IPS-20b (cell line): ENCODE measurements around the gene DAPK1.

Experiments used
- H3K27ac ChIP-seq: one replicate; pipeline ENCODE4 v1.5.1; 2013; ENCODE audit warnings: low read length
- H3K27me3 ChIP-seq: 2 replicates; pipeline ENCODE4 v1.6.1; 2013; ENCODE audit warnings: mild to moderate bottlenecking, low read length, inconsistent platforms; ENCODE audit not compliant: insufficient read depth
- H3K36me3 ChIP-seq: 2 replicates; pipeline ENCODE4 v1.6.1; 2013; ENCODE audit warnings: low read depth, mild to moderate bottlenecking, inconsistent platforms, low read length, moderate library complexity; ENCODE audit not compliant: insufficient read depth
- H3K4me1 ChIP-seq: 2 replicates; pipeline ENCODE4 v1.6.1; 2013; ENCODE audit warnings: mild to moderate bottlenecking, control low read depth, inconsistent platforms, low read length, moderate library complexity; ENCODE audit not compliant: insufficient read depth
- H3K4me3 ChIP-seq: 2 replicates; pipeline ENCODE4 v1.5.1; 2013; ENCODE audit warnings: mild to moderate bottlenecking, low read length, inconsistent platforms
- H3K9ac ChIP-seq: 2 replicates; pipeline ENCODE4 v1.6.1; 2013; ENCODE audit warnings: low read depth, mild to moderate bottlenecking, inconsistent platforms, low read length, moderate library complexity
- H3K9me3 ChIP-seq: 2 replicates; pipeline ENCODE4 v1.6.1; 2013; ENCODE audit warnings: mild to moderate bottlenecking, low read depth, low read length, inconsistent platforms; ENCODE audit not compliant: insufficient read depth

The DAPK1 gene

GRCh38 chr9:87549791-87550190 lies 52.1 kb downstream of the DAPK1 start:
- no peak overlapping the region for H3K27ac ChIP-seq
- no peak overlapping the region for H3K9ac ChIP-seq
- H3K36me3 ChIP-seq = 0 out of 2 replicates have a peak, but pooled peaks cover 6% of the 10 kb centered on the region
- no peaks in the 10 kb centered on the region for H3K9me3 ChIP-seq
- H3K4me3 ChIP-seq = no peak overlapping the region
- no peaks in the 10 kb centered on the region for H3K27me3 ChIP-seq
- H3K4me1 ChIP-seq = peaks cover 9% of the 10 kb centered on the region; the same call in 1 of the 2 replicates

- 0 out of 2 replicates have a peak, but pooled peaks cover 6% of the 10 kb centered on the region for H3K36me3 ChIP-seq
- H3K9ac ChIP-seq = no peak overlapping the region
- H3K4me3 ChIP-seq = no peak overlapping the region
- no peaks in the 10 kb centered on the region for H3K9me3 ChIP-seq
- no peaks in the 10 kb centered on the region for H3K27me3 ChIP-seq
- H3K27ac ChIP-seq = no peak overlapping the region
- H3K4me1 ChIP-seq = peaks cover 9% of the 10 kb centered on the region; the same call in 1 of the 2 replicates
Measured at GRCh38 chr9:87550253-87550954, 52.7 kb downstream of the DAPK1 start.

- Histone ChIP-seq H3K9ac (no peak overlapping the region), H3K27ac (no peak overlapping the region), H3K4me3 (no peak overlapping the region), H3K27me3 (no peaks in the 10 kb centered on the region), H3K9me3 (no peaks in the 10 kb centered on the region), H3K36me3 (0 out of 2 replicates have a peak, but pooled peaks cover 6% of the 10 kb centered on the region), H3K4me1 (0 out of 2 replicates have a peak, but pooled peaks cover 4% of the 10 kb centered on the region)
Measured at GRCh38 chr9:87551772-87552217, 54.1 kb downstream of the DAPK1 start.

GRCh38 chr9:87554171-87554910 lies 56.7 kb downstream of the DAPK1 start:
- Histone ChIP-seq H3K9ac (no peak overlapping the region), H3K9me3 (no peaks in the 10 kb centered on the region), H3K27ac (no peak overlapping the region), H3K4me1 (no peaks in the 10 kb centered on the region), H3K4me3 (no peak overlapping the region), H3K36me3 (no peaks in the 10 kb centered on the region; the same call in 1 of the 2 replicates), H3K27me3 (no peaks in the 10 kb centered on the region)

GRCh38 chr9:87554976-87555375 lies 57.3 kb downstream of the DAPK1 start:
- Histone ChIP-seq H3K27ac (no peak overlapping the region), H3K4me3 (no peak overlapping the region), H3K9me3 (no peaks in the 10 kb centered on the region), H3K27me3 (no peaks in the 10 kb centered on the region), H3K36me3 (no peaks in the 10 kb centered on the region; the same call in 1 of the 2 replicates), H3K4me1 (no peaks in the 10 kb centered on the region), H3K9ac (no peak overlapping the region)

- no peak overlapping the region for H3K4me3 ChIP-seq
- H3K9me3 ChIP-seq = no peaks in the 10 kb centered on the region
- no peaks in the 10 kb centered on the region; the same call in 1 of the 2 replicates for H3K36me3 ChIP-seq
- no peaks in the 10 kb centered on the region for H3K4me1 ChIP-seq
- no peaks in the 10 kb centered on the region for H3K27me3 ChIP-seq
- H3K9ac ChIP-seq = no peak overlapping the region
- no peak overlapping the region for H3K27ac ChIP-seq
Measured at GRCh38 chr9:87556039-87556438, 58.4 kb downstream of the DAPK1 start.

GRCh38 chr9:87556821-87557220 lies 59.2 kb downstream of the DAPK1 start:
- Histone ChIP-seq H3K4me1 (no peaks in the 10 kb centered on the region), H3K4me3 (no peak overlapping the region), H3K9me3 (no peaks in the 10 kb centered on the region), H3K27ac (no peak overlapping the region), H3K27me3 (no peaks in the 10 kb centered on the region), H3K36me3 (no peaks in the 10 kb centered on the region; the same call in 1 of the 2 replicates), H3K9ac (no peak overlapping the region)

GRCh38 chr9:87557996-87558395 lies 60.3 kb downstream of the DAPK1 start:
- Histone ChIP-seq H3K9ac (no peak overlapping the region), H3K4me1 (no peaks in the 10 kb centered on the region), H3K27me3 (no peaks in the 10 kb centered on the region), H3K27ac (no peak overlapping the region), H3K9me3 (no peaks in the 10 kb centered on the region), H3K4me3 (no peak overlapping the region), H3K36me3 (no peaks in the 10 kb centered on the region; the same call in 1 of the 2 replicates)

- Histone ChIP-seq H3K4me3 (no peak overlapping the region), H3K4me1 (no peaks in the 10 kb centered on the region), H3K36me3 (no peaks in the 10 kb centered on the region; the same call in 1 of the 2 replicates), H3K27me3 (no peaks in the 10 kb centered on the region), H3K9me3 (no peaks in the 10 kb centered on the region), H3K9ac (no peak overlapping the region), H3K27ac (no peak overlapping the region)
Measured at GRCh38 chr9:87558606-87559190, 61.0 kb downstream of the DAPK1 start.

GRCh38 chr9:87562062-87562461 lies 64.4 kb downstream of the DAPK1 start:
- Histone ChIP-seq H3K4me1 (peaks cover 5% of the 10 kb centered on the region), H3K9me3 (no peaks in the 10 kb centered on the region), H3K27ac (no peak overlapping the region), H3K36me3 (no peaks in the 10 kb centered on the region; the same call in 1 of the 2 replicates), H3K4me3 (no peak overlapping the region), H3K27me3 (no peaks in the 10 kb centered on the region), H3K9ac (no peak overlapping the region)

- Histone ChIP-seq H3K27ac (no peak overlapping the region), H3K9ac (no peak overlapping the region), H3K4me1 (peaks cover 9% of the 10 kb centered on the region), H3K36me3 (no peaks in the 10 kb centered on the region; the same call in 1 of the 2 replicates), H3K27me3 (no peaks in the 10 kb centered on the region), H3K9me3 (no peaks in the 10 kb centered on the region), H3K4me3 (no peak overlapping the region)
Measured at GRCh38 chr9:87562530-87563170, 65.0 kb downstream of the DAPK1 start.
